Gastrocnemius medialis (tissue), 4 donors: ENCODE measurements around the gene ERC2.

Experiments
- POLR2A ChIP-seq, 2 donors: fragments of 450-650 bp; IDR thresholded peaks; one replicate each; pipeline ENCODE4 v1.6.1; 2017; ENCODE audit warnings: antibody characterized with exemption in 2 of 2, mild to moderate bottlenecking in 2 of 2, moderate library complexity in 2 of 2
- TF ChIP-seq, protein P1 (sequence below), 5 experiments: fragments of 450-650 bp in 3 of 5; fragments of 200-600 bp in 2 of 5; sonication (generic) in 2 of 5; IDR thresholded peaks in 4 of 5; conservative IDR thresholded peaks in 1 of 5; 1 replicate in 4 of 5; 2 replicates in 1 of 5; pipeline ENCODE4 v1.5.1; 2016 to 2019; ENCODE audit warnings: antibody characterized with exemption in 5 of 5, mild to moderate bottlenecking in 3 of 5, moderate library complexity in 3 of 5

GRCh38 chr3:55619046-55619808, 849.0 kb downstream of the ERC2 start:
- TF ChIP-seq, protein P1, sequence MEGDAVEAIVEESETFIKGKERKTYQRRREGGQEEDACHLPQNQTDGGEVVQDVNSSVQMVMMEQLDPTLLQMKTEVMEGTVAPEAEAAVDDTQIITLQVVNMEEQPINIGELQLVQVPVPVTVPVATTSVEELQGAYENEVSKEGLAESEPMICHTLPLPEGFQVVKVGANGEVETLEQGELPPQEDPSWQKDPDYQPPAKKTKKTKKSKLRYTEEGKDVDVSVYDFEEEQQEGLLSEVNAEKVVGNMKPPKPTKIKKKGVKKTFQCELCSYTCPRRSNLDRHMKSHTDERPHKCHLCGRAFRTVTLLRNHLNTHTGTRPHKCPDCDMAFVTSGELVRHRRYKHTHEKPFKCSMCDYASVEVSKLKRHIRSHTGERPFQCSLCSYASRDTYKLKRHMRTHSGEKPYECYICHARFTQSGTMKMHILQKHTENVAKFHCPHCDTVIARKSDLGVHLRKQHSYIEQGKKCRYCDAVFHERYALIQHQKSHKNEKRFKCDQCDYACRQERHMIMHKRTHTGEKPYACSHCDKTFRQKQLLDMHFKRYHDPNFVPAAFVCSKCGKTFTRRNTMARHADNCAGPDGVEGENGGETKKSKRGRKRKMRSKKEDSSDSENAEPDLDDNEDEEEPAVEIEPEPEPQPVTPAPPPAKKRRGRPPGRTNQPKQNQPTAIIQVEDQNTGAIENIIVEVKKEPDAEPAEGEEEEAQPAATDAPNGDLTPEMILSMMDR (IDR thresholded peaks at IDR 0.05 in 4 of 5, conservative IDR thresholded peaks at IDR 0.05 in 1 of 5), result no peak
- TF ChIP-seq POLR2A (IDR thresholded peaks at IDR 0.05), result no peak
